ENCODE data around the gene ZNF648. TPM values are rescaled to one million over a fixed set of nuclear protein-coding genes. Genes with fewer than 3 reads are reported as not detected.
"Not testable (repeated sequence)": the region's sequence is repeated elsewhere in the genome, so short reads cannot be mapped to it uniquely, and the experiment has no call there.

Gene ZNF648
- total RNA-seq, 6 experiments from 2014 or later: 0.35 to 1.5 (median 0.57) TPM

DNA sequence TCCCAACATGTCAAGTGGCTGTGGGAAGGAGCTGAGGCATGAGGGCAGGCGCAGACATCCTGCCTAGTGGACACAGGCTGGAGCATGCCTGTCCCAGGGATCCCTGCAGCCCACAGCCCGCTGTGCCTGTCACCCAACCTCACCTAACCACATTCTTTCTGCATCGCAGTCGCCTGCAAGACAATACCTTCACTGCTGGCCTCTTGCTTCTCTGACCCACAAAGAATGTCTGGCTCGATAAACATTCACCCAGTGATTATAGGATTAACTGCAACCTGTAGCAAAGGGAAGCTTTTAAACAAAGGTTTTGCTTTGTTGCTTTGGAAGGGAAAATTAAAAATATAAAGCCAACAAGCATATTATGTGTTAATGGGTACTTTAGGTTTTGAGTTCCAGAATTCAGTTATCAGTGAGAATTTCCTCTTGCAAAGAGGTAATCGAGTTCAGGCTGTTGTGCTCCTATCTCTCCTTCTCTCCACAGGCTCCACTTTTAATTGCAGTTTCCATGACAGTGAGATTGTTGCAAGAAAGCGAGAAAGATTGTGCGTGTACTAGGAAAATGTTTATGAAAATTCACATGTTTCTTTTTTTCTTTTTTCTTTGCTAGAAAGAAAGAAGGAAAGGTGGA is 40.0 kb upstream of the ZNF648 start:
- 58% methylated on average over 6 of the region's 8 CpGs for WGBS (ENCODE audit: insufficient coverage, low coverage, low lambda C conversion rate, missing lambda C conversion rate)
- ATAC-seq (peak in 2 of 4 donors; percentile 29 to 51), DNase-seq (no peak)
- intact Hi-C loops (cut with DNase I): no loop called here
- Histone ChIP-seq H3K9me3 (no peaks in the 10 kb centered on the region), H3K4me3 (no peak overlapping the region), H3K4me1 (no peaks in the 10 kb centered on the region), H3K27me3 (no peaks in the 10 kb centered on the region), H3K27ac (no peak overlapping the region), H3K36me3 (no peaks in the 10 kb centered on the region)
- TF ChIP-seq, protein P1, sequence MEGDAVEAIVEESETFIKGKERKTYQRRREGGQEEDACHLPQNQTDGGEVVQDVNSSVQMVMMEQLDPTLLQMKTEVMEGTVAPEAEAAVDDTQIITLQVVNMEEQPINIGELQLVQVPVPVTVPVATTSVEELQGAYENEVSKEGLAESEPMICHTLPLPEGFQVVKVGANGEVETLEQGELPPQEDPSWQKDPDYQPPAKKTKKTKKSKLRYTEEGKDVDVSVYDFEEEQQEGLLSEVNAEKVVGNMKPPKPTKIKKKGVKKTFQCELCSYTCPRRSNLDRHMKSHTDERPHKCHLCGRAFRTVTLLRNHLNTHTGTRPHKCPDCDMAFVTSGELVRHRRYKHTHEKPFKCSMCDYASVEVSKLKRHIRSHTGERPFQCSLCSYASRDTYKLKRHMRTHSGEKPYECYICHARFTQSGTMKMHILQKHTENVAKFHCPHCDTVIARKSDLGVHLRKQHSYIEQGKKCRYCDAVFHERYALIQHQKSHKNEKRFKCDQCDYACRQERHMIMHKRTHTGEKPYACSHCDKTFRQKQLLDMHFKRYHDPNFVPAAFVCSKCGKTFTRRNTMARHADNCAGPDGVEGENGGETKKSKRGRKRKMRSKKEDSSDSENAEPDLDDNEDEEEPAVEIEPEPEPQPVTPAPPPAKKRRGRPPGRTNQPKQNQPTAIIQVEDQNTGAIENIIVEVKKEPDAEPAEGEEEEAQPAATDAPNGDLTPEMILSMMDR (IDR thresholded peaks at IDR 0.05): no peak
- no peak for TF ChIP-seq POLR2A (IDR thresholded peaks at IDR 0.05)

DNA sequence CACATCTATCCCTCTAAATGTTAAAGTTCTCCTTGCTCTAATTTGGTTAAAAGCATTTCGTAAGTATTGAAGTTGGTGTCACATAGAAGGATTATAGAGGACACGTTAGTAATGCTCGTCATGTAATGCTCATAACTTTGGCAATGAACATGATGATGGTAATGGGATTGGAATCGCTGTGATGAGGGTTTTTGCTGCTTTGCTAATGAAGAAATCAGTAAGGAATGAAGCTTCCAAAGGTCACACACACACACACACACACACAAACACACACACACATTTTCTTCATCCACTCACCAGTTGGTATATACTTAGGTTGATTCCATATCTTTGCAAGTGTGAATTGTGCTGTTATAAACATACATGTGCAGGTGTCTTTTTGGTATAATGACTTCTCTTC is 36.8 kb upstream of the ZNF648 start:
- TF ChIP-seq POLR2A (IDR thresholded peaks at IDR 0.05): no peak
- TF ChIP-seq, protein P1 (IDR thresholded peaks at IDR 0.05): no peak
- Histone ChIP-seq H3K9me3 (no peaks in the 10 kb centered on the region), H3K36me3 (no peaks in the 10 kb centered on the region), H3K27ac (no peak overlapping the region), H3K4me1 (no peaks in the 10 kb centered on the region), H3K27me3 (no peaks in the 10 kb centered on the region), H3K4me3 (no peak overlapping the region)
- 95% methylated on average over 4 of the region's 4 CpGs for WGBS (ENCODE audit: insufficient coverage, low coverage, low lambda C conversion rate, missing lambda C conversion rate)
- ATAC-seq: no peak
- intact Hi-C loops (cut with DNase I): no loop called here
- no peak for DNase-seq

DNA sequence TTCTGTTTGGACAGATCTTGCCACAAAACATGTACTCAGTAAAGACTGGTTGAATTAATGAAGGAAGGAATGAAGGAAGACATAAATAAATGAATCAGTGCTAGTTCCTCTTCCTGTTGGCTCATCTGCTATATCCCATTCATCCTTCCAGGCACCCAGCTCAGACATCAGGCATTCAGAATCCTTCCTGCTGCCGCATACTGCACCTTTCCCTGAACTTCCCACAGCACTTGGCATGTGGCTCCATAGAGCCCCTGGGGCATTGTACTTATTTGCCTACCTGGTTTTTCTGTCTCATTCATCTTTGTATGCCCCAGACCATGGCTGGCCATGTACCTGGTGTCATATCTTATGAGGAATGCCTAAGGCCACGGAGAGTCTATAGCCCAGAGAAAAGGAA is 34.4 kb upstream of the ZNF648 start:
- WGBS (ENCODE audit: insufficient coverage, low coverage, low lambda C conversion rate, missing lambda C conversion rate): 72% methylated on average over 2 of the region's 2 CpGs
- H3K36me3 ChIP-seq: no peaks in the 10 kb centered on the region
- intact Hi-C loops (cut with DNase I): no loop called here
- no peaks in the 10 kb centered on the region for H3K4me1 ChIP-seq
- no peak overlapping the region for H3K27ac ChIP-seq
- H3K27me3 ChIP-seq: no peaks in the 10 kb centered on the region
- DNase-seq (no peak), ATAC-seq (no peak)
- no peaks in the 10 kb centered on the region for H3K9me3 ChIP-seq
- H3K4me3 ChIP-seq: no peak overlapping the region
- TF ChIP-seq, protein P1 (IDR thresholded peaks at IDR 0.05): no peak
- no peak for TF ChIP-seq POLR2A (IDR thresholded peaks at IDR 0.05)

DNA sequence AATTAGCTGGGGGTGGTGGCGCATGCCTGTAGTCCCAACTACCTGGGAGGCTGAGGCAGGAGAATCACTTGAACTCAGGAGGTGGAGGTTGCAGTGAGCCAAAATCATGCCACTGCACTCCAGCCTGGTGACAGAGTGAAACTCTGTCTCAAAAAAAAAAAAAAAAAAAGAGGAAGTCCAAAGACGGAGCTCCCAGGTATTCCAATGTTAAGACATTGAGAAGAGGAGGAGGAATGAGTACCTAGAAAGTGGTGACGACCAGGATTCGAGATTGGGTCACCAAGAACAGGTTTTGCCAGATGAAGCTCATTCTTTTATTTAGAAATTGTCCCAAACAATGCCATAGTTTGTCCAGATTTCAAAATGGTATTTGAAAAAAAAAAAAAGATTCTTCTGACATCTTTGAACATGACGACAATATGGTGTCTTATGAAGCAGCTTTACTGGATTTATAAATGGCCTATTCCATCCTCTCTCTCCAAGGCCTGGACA is 33.0 kb upstream of the ZNF648 start:
- H3K4me1 ChIP-seq; H3K27me3 ChIP-seq; DNase-seq; H3K36me3 ChIP-seq; H3K27ac ChIP-seq; ATAC-seq; H3K4me3 ChIP-seq; H3K9me3 ChIP-seq; intact Hi-C loops (cut with DNase I): not testable (repeated sequence)
- 89% methylated on average over 4 of the region's 5 CpGs for WGBS (ENCODE audit: insufficient coverage, low coverage, low lambda C conversion rate, missing lambda C conversion rate)

DNA sequence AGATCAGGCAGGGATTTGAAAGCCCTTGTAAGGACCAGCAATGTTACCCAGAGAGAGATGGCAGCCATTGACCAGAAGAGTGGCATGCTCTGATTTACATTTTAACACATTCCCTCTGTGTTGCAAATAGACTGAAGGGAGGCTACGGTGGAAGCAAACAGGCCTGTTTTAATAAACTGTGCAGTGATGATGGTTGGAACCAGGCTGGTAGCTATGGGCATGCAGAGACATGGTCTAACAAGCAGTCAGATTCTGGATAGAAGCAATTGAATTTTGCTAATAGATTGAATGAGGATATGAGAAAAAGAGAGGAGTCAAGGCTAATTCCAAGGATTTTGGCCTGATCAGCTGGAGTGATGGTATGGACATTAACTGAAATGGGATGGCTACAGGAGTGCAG is 32.3 kb upstream of the ZNF648 start:
- intact Hi-C loops (cut with DNase I): no loop called here
- 100% methylated on average over 1 of the region's 1 CpG for WGBS (ENCODE audit: insufficient coverage, low coverage, low lambda C conversion rate, missing lambda C conversion rate)
- Histone ChIP-seq H3K27me3 (no peaks in the 10 kb centered on the region), H3K9me3 (no peaks in the 10 kb centered on the region), H3K36me3 (no peaks in the 10 kb centered on the region), H3K4me1 (no peaks in the 10 kb centered on the region), H3K4me3 (no peak overlapping the region), H3K27ac (no peak overlapping the region)
- TF ChIP-seq POLR2A (IDR thresholded peaks at IDR 0.05): no peak
- TF ChIP-seq, protein P1 (IDR thresholded peaks at IDR 0.05): no peak
- no peak for DNase-seq
- ATAC-seq: no peak
